Left lung (tissue), 10 donors: ENCODE measurements around the gene MCF2L. TPM values are rescaled to one million over a fixed set of nuclear protein-coding genes. Genes with fewer than 3 reads are reported as not detected.
A peak's percentile ranks its signal among the peaks of the same experiment; 100 is the strongest.

Source experiments
- ATAC-seq: fragments of 200-7000 bp; cut with Tn5 transposase; one replicate; pipeline ENCODE4 v1.9.1; 2020; ENCODE audit warnings: moderate library complexity
- DNase-seq, 4 donors: peaks; one replicate each; pipeline ENCODE4 v3.0.0-alpha.2; 2013 to 2020
- H3K27ac ChIP-seq, 2 donors: fragments of 200-600 bp; sonication (generic) in 1 of 2; one replicate each; pipeline versions ENCODE4 v1.5.0 to v1.8.0; 2020 to 2021
- H3K27me3 ChIP-seq, 2 donors: fragments of 200-600 bp; sonication (generic) in 1 of 2; one replicate each; pipeline versions ENCODE4 v1.5.0 to v1.8.0; 2020 to 2021
- H3K36me3 ChIP-seq, 2 donors: fragments of 200-600 bp; sonication (generic) in 1 of 2; one replicate each; pipeline versions ENCODE4 v1.5.0 to v1.8.0; 2020 to 2021
- H3K4me1 ChIP-seq, 2 donors: fragments of 200-600 bp; one replicate each; pipeline ENCODE4 v1.8.0; 2021
- H3K4me3 ChIP-seq, 2 donors: fragments of 200-600 bp; sonication (generic) in 1 of 2; one replicate each; pipeline versions ENCODE4 v1.5.0 to v1.8.0; 2020 to 2021; ENCODE audit warnings: mild to moderate bottlenecking in 1 of 2
- H3K9me3 ChIP-seq, 2 donors: fragments of 200-600 bp; sonication (generic) in 1 of 2; one replicate each; pipeline versions ENCODE4 v1.5.0 to v1.8.0; 2020 to 2021
- CTCF ChIP-seq, 2 donors: fragments of 200-600 bp; sonication (generic) in 1 of 2; IDR thresholded peaks; one replicate each; pipeline versions ENCODE4 v1.5.0 to v1.8.0; 2021; ENCODE audit warnings: antibody characterized with exemption in 2 of 2
- intact Hi-C, 2 donors: fragments of 100-400 bp; cut with DNase I; formaldehyde crosslinking; loops; one replicate each; pipeline versions ENCODE4 v1.11.2 to v1.14.2; 2022
- polyA plus RNA-seq, 6 donors: library from polyadenylated mRNA; unstranded; fragments of 120-200 nt; gene quantifications; one replicate each; pipeline ENCODE4 v1.2.1, GENCODE V29; 2013; ENCODE audit not compliant: insufficient read length in 6 of 6
- total RNA-seq, 2 donors: library from RNA; stranded (reverse); fragmentation: NEBNext Ultra II Directional; extraction: Animal tissue kit (Norgen Biotek cat#: 25700); gene quantifications; one replicate each; pipeline ENCODE4 v1.2.1, GENCODE V29; 2021
- donor health status: DM: no; HTN: yes; CAD: no.
- donor health status: DM: no; HTN: no; CAD: no.

Gene MCF2L
- total and polyA plus RNA-seq, 8 donors, result 22.2 to 39.5 (median 33.7) TPM

- Histone ChIP-seq H3K9me3 (no peaks in the 10 kb centered on the region), H3K27ac (peak overlapping the region in 1 of 2 donors; percentile 79), H3K36me3 (no peaks in the 10 kb centered on the region), H3K27me3 (no peaks in the 10 kb centered on the region), H3K4me1 (peaks cover 0 to 6% of the 10 kb centered on the region in 2 donors), H3K4me3 (no peak overlapping the region)
- no peak for DNase-seq
- TF ChIP-seq CTCF (IDR thresholded peaks at IDR 0.05), result no peak
- intact Hi-C loops, result no loop called here
- no peak for ATAC-seq
These were observed 10.7 kb upstream of the MCF2L start for GRCh38 chr13:112958127-112958989.

- H3K36me3 ChIP-seq, result no peaks in the 10 kb centered on the region
- H3K27ac ChIP-seq, result peak overlapping the region in 1 of 2 donors; percentile 79
- H3K9me3 ChIP-seq, result no peaks in the 10 kb centered on the region
- peak; percentile 29 for ATAC-seq
- H3K4me3 ChIP-seq, result no peak overlapping the region
- intact Hi-C loops, result no loop called here
- TF ChIP-seq CTCF (IDR thresholded peaks at IDR 0.05), result no peak
- peak in 1 of 4 donors; percentile 54 for DNase-seq
- H3K27me3 ChIP-seq, result no peaks in the 10 kb centered on the region
- H3K4me1 ChIP-seq, result peaks cover 0 to 6% of the 10 kb centered on the region in 2 donors
These were observed 9.8 kb upstream of the MCF2L start for GRCh38 chr13:112959206-112959605.

DNA sequence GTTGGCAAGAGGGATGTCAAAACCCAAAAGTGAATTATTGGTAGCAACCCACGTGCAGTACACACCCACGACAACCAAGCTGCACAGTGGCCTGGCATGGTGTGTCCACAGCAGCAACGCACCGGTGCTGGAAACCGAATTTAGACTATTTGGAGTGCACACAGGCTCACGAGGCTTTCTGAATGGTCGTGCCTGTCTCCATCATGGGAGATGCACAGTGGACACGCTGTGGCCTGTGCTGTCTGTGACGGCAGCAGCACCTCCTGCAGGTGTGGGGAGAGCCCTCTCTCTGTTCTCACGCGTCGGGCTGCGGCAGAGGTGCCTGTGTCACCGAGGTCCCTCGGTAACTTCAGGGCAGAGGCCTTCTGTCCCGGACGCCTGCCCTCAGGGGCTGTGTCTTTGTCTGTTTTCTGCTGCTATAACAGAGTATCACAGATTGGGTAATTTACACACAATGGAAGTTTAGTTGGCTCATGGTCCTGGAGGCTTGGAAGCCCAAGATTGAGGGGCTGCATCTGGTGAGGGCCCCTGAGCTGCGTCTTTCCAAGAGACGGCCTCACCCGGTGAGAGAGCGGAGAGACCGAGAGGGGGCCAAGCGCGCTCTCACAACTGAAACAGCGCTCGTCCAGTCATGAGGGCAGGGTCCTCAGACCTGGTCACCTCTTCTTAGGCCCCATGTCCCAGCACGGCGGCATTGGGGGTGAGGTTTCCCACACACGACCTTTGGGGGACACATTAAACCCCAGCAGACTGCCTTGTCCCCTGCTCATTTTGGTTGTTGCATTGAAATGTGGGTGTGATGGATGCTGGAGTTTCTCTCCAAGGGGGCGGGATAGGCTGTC is 9.1 kb upstream of the MCF2L start:
- H3K4me3 ChIP-seq, result no peak overlapping the region
- intact Hi-C loops, result no loop called here
- TF ChIP-seq CTCF (IDR thresholded peaks at IDR 0.05), result no peak
- H3K4me1 ChIP-seq, result peaks cover 0 to 6% of the 10 kb centered on the region in 2 donors
- DNase-seq, result peak in 1 of 4 donors; percentile 22
- H3K36me3 ChIP-seq, result no peaks in the 10 kb centered on the region
- no peak for ATAC-seq
- no peaks in the 10 kb centered on the region for H3K9me3 ChIP-seq
- H3K27me3 ChIP-seq, result no peaks in the 10 kb centered on the region
- H3K27ac ChIP-seq, result peak overlapping the region in 1 of 2 donors; percentile 57

DNA sequence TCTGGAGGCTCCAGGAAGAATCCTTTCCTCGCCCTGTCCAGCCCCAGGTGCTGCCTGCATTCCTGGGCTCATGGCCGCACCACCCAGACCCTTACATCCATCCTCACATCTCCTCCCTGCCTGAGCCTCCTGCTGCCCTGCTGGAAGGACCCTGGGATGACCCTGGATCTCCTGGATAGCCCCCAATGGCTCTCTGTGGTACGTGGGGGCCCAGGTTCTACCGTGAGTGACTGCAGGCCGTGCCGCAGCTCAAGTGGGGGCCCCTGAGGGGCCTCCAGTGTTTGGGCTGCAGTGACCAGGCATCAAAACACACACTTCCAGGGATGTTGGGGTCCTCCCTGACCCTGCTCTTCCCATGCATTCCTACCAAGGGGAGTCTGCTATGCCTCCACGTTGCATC is 8.3 kb upstream of the MCF2L start:
- H3K36me3 ChIP-seq, result no peaks in the 10 kb centered on the region
- ATAC-seq (no peak), DNase-seq (no peak)
- intact Hi-C loops, result no loop called here
- no peaks in the 10 kb centered on the region for H3K9me3 ChIP-seq
- peaks cover 0 to 6% of the 10 kb centered on the region in 2 donors for H3K4me1 ChIP-seq
- peak overlapping the region in 1 of 2 donors; percentile 57 for H3K27ac ChIP-seq
- no peaks in the 10 kb centered on the region for H3K27me3 ChIP-seq
- TF ChIP-seq CTCF (IDR thresholded peaks at IDR 0.05), result no peak
- no peak overlapping the region for H3K4me3 ChIP-seq
